ENCODE measurements around the gene BAHCC1.

The BAHCC1 gene

GRCh38 chr17:81500047-81500446 lies 104.8 kb downstream of the BAHCC1 start:
- ChIA-PET CTCF (interaction anchor here (1.5 kb wide), 1 partner anchor 15 kb away, joined by 5 read pairs; no protein-coding TSS in a partner anchor), POLR2A (interaction anchor here (1.4 to 3.6 kb wide), 3 partner anchors 9 to 12 kb away, joined by 9 to 22 read pairs (median 19); partner anchors contain the start of gene ACTG1)
- no peaks in the 10 kb centered on the region for H3K9me3 ChIP-seq (ENCODE audit: control insufficient read depth, insufficient read depth, low read depth, low read length)
- no peak overlapping the region for H3K4me3 ChIP-seq (ENCODE audit: low read depth, low read length)
- TF ChIP-seq ZNF18 (tag by site-specific recombination; IDR thresholded peaks at IDR 0.05), result no peak
- TF ChIP-seq ZNF600 (tag by site-specific recombination; IDR thresholded peaks at IDR 0.05), result 0 out of 2 replicates have a peak, but pooled peaks have one; percentile 10
- no peak overlapping the region for H3K27ac ChIP-seq (ENCODE audit: extremely low read depth, low read depth, low read length)
- no peaks in the 10 kb centered on the region for H3K4me1 ChIP-seq (ENCODE audit: control insufficient read depth, insufficient read depth, low read length)
- H3K36me3 ChIP-seq (ENCODE audit: control insufficient read depth in 2 of 2, insufficient read depth in 1 of 2, low read length in 2 of 2), result no peaks in the 10 kb centered on the region

- POLR2A ChIA-PET, result interaction anchor here (0.9 to 1.4 kb wide), 3 partner anchors 10 to 256 kb away, joined by 3 to 8 read pairs (median 3); partner anchors contain the start of gene ACTG1
- no peaks in the 10 kb centered on the region for H3K36me3 ChIP-seq (ENCODE audit: control insufficient read depth in 2 of 2, insufficient read depth in 1 of 2, low read length in 2 of 2)
- TF ChIP-seq ZNF449 (tag by site-specific recombination; IDR thresholded peaks at IDR 0.05) (no peak), ZNF660 (tag by site-specific recombination; IDR thresholded peaks at IDR 0.05) (no peak), ZSCAN23 (tag by site-specific recombination; IDR thresholded peaks at IDR 0.05) (no peak), ZIC2 (tag by site-specific recombination; IDR thresholded peaks at IDR 0.05) (peak; percentile 81), ZNF600 (tag by site-specific recombination; IDR thresholded peaks at IDR 0.05) (0 out of 2 replicates have a peak, but pooled peaks have one; percentile 13), GLIS1 (tag by site-specific recombination; IDR thresholded peaks at IDR 0.05) (0 out of 2 replicates have a peak, but pooled peaks have one; percentile 15), ZNF777 (tag by site-specific recombination; IDR thresholded peaks at IDR 0.05; ENCODE audit: borderline replicate concordance) (no peak), GLIS2 (tag by site-specific recombination; IDR thresholded peaks at IDR 0.05) (no peak), GLI4 (tag by site-specific recombination; IDR thresholded peaks at IDR 0.05) (no peak), ZBTB44 (tag by site-specific recombination; IDR thresholded peaks at IDR 0.05) (no peak)
These were observed 107.3 kb downstream of the BAHCC1 start for GRCh38 chr17:81502471-81503017.

GRCh38 chr17:81503619-81504018 lies 108.4 kb downstream of the BAHCC1 start:
- CTCF ChIA-PET, result no interaction called here
- Histone ChIP-seq H3K4me1 (ENCODE audit: control insufficient read depth, insufficient read depth, low read length) (no peaks in the 10 kb centered on the region), H3K9me3 (ENCODE audit: control insufficient read depth, insufficient read depth, low read depth, low read length) (no peaks in the 10 kb centered on the region), H3K27ac (ENCODE audit: extremely low read depth, low read depth, low read length) (no peak overlapping the region), H3K4me3 (ENCODE audit: low read depth, low read length) (no peak overlapping the region), H3K36me3 (ENCODE audit: control insufficient read depth in 2 of 2, insufficient read depth in 1 of 2, low read length in 2 of 2) (peaks cover 2 to 6% of the 10 kb centered on the region in 2 experiments; a peak in 2 of 3 replicates)
- peak; percentile 69 for TF ChIP-seq ZNF366 (tag by site-specific recombination; conservative IDR thresholded peaks at IDR 0.05)
- no peak for TF ChIP-seq ZNF2 (tag by site-specific recombination; IDR thresholded peaks at IDR 0.05)
- TF ChIP-seq PRDM1 (tag by site-specific recombination; IDR thresholded peaks at IDR 0.05), result peak; percentile 71
- POLR2A ChIA-PET, result interaction anchor here (0.6 kb wide), 1 partner anchor 284 kb away, joined by 5 read pairs; no protein-coding TSS in a partner anchor

More at GRCh38 chr17:81502471-81503017, 107.3 kb downstream of the BAHCC1 start:
- Histone ChIP-seq H3K4me1 (ENCODE audit: control insufficient read depth, insufficient read depth, low read length) (no peaks in the 10 kb centered on the region), H3K4me3 (ENCODE audit: low read depth, low read length) (no peak overlapping the region), H3K9me3 (ENCODE audit: control insufficient read depth, insufficient read depth, low read depth, low read length) (no peaks in the 10 kb centered on the region), H3K27ac (ENCODE audit: extremely low read depth, low read depth, low read length) (no peak overlapping the region)
- CTCF ChIA-PET, result interaction anchor here (0.6 to 1.0 kb wide), 2 partner anchors 18 to 96 kb away, joined by 3 to 4 read pairs; no protein-coding TSS in a partner anchor

All from HEK293 (cell line).